Hypothalamus (tissue), 51 donors: ENCODE measurements around the gene TRUB2.
"Not testable (repeated sequence)": the region's sequence is repeated elsewhere in the genome, so short reads cannot be mapped to it uniquely, and the experiment has no call there.

Experiments used
- DNase-seq, 51 donors: peaks; one replicate each; lab custom pipeline; 2025; lab: John Stamatoyannopoulos, UW

TRUB2 gene

GRCh38 chr9:128304136-128304970 is 17.9 kb downstream of the TRUB2 start:
- no peak for DNase-seq

DNA sequence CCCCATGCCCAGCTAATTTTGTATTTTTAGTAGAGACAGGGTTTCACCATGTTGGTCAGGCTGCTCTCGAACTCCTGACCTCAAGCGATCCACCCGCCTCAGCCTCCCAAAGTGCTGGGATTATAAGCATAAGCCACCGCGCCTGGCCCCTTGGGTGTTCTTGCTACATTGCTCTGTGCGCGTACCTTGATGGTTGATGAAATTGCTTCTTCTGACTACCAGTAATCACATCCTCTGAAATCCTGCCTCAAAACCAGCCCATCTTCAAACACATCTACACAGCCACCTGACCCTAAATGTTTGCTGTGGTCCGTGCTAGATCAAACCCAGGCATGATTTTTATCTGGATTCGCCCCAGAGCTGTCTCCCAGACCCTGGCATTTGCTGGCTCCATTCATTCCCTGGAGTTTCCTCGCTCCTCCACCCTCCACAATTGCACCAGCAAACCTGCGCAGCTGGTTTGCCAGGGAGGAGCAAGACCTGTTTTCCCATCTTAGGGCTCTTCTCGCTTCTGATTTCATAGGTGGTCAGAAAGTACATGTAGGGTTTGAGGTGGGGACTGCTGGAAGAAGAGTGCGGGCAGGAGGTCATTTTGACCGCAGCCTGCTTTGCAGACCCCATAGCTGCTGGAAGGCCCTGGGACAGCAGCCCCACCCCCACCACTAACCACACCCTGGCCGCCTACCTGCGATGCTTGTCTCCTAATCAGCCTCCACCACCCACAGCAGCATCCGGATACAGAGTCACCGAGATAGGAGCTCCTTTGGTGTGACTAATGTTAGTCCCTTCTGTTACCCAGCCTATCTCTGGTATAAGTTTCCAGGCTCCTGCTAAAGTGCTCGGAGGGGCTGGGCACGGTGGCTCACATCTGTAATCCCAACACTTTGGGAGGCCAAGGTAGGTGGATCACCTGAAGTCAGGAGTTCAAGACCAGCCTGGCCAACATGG is 23.4 kb downstream of the TRUB2 start:
- no peak for DNase-seq

GRCh38 chr9:128297221-128297773 is 24.9 kb downstream of the TRUB2 start:
- DNase-seq = no peak

- DNase-seq = no peak
Observed at GRCh38 chr9:128296340-128297220, 25.7 kb downstream of the TRUB2 start.

GRCh38 chr9:128294142-128294541 is 28.1 kb downstream of the TRUB2 start:
- DNase-seq = no peak

GRCh38 chr9:128293091-128293490 is 29.2 kb downstream of the TRUB2 start:
- DNase-seq = no peak

DNA sequence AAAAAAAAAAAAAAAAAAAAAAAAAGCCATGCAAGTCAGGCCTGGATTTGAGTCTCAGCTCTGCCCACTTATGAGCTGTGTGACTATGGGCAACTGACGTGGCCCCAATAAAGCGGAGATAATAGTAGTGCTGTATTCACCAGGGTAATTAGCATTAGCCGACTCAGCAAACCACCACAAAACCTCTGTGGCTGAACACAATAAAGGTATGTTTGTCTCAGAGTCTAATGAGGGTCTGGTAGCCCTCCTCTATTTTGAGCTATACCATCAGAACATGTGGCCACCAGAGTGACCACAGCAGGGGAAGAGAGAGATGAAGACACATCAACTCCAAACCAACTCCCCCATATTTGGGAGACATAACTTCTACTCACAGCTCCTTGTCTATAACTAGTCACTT is 30.2 kb downstream of the TRUB2 start:
- no peak for DNase-seq

- no peak for DNase-seq
Observed at GRCh38 chr9:128288273-128289004, 33.8 kb downstream of the TRUB2 start.

DNA sequence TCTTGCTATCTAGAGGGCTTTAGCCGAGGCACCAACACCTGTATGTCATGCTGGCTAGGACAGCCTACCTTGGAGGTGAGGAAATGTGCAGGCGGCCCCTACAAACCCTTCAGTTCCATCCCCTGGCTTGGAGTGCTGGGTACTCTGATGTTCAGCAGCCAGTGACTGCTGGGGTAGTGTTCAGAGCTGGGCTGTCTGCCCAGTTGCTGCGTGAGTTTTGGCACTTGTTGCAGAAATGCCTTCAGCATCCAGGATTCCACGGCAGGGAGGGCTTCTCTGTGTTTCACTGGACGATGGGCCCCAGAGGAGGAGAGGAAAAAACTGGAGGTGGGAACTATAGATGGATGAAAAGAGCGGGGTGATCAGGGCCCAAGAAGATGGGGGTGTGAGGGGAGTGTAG is 35.8 kb downstream of the TRUB2 start:
- peak in 48 of 51 donors; percentile 0 to 86 (median 48) for DNase-seq

DNA sequence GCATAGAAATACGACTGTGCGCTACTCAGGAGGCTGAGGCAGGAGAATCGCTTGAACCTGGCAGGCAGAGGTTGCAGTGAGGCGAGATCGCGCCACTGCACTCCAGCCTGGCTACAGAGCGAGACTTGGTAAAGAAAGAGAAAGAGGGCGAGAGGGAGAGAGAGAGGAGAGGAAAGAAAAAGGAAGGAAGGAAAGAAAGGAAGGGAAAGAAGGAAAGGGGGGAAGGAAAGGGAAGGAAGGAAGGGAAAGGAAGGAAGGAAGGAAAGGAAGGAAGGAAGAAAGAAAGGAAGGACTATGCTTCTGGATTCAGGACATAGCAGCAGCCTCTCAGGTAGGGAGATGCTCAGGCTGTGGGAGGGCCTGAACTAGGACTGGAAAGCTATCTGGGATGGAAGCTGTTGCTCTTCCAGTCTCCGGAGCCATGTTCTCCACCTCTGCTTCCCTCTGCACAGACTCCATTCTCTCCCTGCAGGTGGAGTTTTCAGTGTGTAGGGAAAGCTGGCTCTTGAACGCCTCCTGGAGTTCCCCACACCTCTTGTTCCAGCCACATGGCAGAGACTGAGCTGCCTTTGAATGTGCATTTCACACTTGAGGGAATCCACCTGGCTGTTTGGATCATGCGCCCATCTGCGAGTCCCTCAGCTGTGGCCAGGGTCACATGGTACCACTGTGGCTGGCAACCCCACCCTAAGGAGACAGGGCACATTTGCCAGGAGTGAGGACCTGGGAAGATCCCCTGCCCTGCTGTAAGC is 37.0 kb downstream of the TRUB2 start:
- no peak for DNase-seq

DNA sequence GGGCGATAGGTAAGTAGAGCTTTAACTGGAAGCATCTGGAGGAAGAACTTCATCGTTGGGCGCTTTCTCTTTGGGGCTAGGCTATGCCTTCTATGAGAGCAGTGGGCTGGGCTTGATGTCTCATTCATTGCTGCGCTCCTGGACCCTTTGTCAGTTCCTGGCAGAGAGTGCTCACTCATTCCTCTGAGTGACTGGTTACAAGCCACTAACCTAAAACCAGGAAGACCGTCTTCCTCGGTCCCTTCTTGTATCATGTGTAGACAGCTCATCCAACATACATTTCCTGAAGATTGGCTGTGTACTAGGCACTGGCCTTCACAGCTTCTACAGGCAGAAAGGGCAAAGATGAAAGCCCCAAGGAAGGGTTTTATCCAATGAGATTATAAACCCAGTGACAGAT is 39.7 kb downstream of the TRUB2 start:
- no peak for DNase-seq

DNA sequence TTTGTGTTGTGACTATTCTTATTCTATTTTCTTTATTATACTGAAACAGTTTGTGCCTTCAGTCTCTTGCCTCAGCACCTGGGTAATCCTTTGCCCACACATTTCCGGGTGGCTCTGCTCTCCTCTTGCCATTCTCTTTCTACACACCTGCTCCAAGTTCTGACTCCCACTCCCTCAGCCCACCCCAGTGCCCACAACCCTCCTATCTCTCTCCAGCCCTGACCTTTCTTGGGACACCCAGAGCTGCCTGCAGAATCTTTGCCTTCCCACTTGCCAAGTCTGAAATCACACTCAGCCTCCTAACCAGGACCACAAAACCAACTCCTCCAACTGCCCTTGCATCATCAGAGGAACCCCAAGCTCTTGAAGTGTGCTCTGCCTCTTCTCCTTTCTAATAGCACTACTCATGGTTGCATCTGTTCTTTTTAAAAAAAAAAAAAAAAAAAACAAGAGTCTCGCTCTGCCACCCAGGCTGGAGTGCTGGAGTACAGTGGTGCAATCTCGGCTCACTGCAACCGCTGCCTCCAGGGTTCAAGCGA is 42.1 kb downstream of the TRUB2 start:
- DNase-seq = no peak

- DNase-seq = not testable (repeated sequence)
Observed at GRCh38 chr9:128279088-128280073, 42.9 kb downstream of the TRUB2 start.

DNA sequence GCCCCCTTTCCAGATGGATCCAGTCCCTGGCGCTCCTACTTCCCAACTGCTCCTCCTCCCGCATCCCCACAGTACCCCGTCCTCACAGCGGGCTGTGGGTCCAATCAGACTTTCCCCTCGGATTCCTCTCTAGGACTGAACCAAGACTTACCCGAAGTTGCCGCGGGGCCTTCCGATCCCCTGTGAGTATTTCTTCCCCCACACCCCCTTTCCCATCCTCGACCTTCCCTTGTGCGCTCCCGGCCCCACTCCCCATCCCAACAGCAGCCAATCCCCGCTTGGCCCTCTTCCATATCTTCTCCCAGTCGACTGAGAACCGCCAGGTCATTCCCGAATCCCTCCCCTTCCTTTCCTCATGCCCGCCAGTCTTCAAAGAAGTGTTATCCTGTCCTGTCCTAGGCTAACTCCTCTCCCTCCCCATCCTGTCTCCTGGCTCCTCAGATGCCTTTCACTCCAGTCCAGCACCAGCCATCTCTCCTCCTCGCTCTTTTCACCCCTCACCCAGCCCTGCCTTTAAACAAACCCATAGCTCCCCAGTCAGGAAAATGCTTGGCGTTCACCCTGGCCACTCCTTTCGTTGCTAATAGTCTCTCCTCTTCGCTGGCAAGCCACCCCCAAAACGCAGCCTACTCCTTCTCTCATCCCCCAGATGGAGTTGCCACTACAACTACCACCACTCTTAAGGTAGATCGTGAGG is 45.5 kb downstream of the TRUB2 start:
- peak in 11 of 51 donors; percentile 9 to 51 (median 41) for DNase-seq

DNA sequence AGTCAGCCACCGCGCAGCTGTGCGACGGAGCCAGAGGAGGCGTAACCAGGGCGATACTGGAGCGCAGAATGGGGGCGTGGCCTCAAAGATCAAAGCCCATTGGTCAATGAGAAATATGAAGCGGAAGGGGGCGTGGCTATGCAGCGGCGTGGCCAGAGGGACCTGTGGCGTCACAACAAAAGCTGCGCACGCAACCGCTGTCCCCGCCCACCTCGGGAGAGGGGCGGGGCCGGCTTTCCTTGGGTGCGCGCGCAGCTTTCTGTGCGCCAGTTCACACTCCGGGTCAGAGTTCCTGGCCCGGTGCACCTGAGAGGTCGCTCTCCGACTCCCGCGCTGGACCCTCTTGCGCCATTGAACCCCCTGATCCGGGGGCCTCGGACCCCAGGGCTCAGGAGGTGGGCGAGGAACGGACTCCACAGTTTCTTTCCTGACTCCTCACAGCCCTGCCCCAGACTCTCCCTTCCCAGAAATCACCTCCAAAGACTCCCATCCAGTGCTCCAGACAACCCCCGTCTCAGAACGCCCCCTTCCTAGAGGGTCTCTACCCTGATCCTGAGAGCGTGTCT is 46.2 kb downstream of the TRUB2 start, which contains the start of gene SWI5:
SWI5 (plus strand) TSS at position 269 of the 566 bp plus-strand sequence.
- peak; percentile 73 to 99 (median 98) for DNase-seq
